ENCODE data around the gene CYTIP.

CYTIP gene

GRCh38 chr2:157460897-157461296 lies 17.0 kb upstream of the CYTIP start:
- DNase-seq = no peak

GRCh38 chr2:157460384-157460837 lies 16.5 kb upstream of the CYTIP start:
- DNase-seq = no peak

DNA sequence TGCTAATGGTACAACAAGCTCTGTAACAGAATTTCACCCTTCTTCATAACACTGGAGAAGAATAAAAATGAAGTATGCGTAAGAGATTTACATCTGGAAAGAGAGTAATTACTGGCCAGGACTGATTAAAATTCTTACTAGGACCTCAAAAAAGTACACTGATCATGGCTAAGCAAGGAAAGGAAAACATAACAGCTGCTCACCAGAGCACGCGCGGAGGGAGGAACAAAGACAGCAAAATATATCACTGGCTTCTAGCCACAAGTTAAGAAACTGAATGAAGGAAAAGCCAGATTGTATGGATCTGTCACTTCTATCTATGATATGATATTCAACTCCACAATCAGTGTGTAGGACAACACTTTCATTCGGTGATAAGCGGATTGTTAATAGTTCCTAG lies 15.6 kb upstream of the CYTIP start:
- DNase-seq = no peak

GRCh38 chr2:157447741-157448140 lies 3.9 kb upstream of the CYTIP start:
- no peak for DNase-seq

GRCh38 chr2:157447031-157447430 lies 3.1 kb upstream of the CYTIP start:
- DNase-seq = no peak

DNA sequence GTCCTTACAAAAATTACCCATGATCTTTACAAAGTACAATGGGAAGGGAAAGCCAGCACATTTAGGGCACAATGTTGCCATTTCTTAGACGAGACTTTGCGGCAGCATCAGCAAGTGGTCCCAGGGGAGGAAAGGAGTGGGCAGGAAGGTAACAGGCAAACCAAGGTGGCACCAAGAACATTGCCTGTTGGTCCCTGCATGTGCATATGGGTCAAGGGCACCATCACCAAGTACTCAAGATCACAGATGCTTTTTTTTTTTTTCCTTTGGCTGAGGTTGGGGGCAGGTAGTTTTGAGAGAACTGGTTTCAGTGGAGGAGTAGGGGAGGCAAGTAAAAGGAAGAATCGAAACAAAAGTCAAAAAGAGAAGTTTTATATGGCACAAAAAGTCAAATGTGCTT lies 752 bp upstream of the CYTIP start:
- DNase-seq = no peak

DNA sequence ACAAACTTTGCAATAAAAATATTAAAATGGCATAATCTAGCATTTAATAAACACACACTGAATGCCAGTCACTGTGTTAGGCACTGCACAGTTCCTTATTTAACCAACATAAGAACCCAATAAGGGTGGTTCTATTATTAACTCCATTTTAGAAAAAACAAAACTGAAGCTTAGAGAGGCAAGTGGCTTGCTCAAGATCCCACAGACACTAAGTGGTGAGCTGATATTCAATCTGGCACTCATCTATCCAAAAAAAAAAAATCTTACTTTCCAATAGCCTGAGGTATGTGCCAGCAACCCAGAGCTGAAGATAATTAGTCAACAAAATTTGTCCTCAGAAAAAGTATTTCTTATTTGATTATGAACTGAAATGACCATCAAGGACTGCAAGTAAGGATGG lies 799 bp downstream of the CYTIP start:
- no peak for DNase-seq

DNA sequence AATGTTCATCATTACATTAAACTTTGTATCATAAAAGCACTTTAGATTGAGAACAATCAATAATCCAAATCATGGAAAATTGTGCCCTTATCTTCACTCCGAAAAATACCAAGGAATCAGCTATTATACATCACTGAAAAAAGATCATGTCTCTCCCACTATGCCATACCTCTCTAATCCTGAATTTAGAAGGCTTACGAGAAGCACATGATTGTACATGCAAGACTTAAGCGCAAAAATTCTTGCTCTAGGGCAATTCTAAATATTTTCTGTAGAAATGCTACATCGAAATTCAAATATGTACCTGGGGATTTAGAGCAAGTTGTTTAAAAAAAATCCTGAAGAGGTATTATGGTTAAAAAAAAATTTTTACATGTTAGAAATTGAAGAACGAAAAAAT lies 1.3 kb downstream of the CYTIP start:
- no peak for DNase-seq

- no peak for DNase-seq
Observed at GRCh38 chr2:157442191-157442590, 1.7 kb downstream of the CYTIP start.

- no peak for DNase-seq
Observed at GRCh38 chr2:157441072-157441454, 2.8 kb downstream of the CYTIP start.

GRCh38 chr2:157440404-157441071 lies 3.4 kb downstream of the CYTIP start:
- no peak for DNase-seq

DNA sequence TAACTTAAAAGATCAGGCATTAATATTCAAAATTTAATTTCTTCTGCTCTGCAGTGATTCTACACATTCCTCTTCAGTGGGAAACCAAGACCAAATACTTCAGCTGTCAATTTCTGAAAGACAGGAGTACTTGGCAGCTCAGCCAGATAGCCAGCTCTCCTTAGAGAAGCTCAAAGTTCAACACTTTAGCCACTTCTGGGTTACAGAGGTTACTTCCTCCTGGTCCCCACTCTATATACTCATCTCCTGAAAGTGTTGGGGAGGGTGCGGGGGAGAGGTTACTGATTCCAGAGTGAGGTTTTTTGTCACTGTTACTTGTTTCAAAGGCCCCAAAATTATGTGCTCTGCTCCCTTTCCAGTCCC lies 4.1 kb downstream of the CYTIP start:
- no peak for DNase-seq

GRCh38 chr2:157438863-157439823 lies 4.7 kb downstream of the CYTIP start:
- DNase-seq = peak; percentile 2

DNA sequence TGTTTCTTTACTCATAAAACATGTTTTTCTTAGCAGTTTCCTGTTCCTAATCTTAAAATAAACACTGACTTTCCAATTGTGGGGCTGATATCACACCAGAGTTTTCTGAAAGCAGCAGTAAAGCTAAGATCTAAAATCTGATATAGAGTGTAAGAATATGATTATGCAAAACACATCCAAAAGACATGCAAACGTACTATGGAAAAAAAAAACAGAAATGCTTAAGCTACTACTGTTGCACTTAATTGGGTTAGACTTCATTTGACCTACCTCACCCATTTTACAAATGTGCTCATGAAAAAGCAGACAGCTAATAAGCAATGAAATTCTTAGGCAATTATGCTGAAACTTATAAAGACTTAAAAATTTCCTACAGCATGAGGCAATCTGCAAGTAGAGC lies 10.5 kb downstream of the CYTIP start:
- no peak for DNase-seq

DNA sequence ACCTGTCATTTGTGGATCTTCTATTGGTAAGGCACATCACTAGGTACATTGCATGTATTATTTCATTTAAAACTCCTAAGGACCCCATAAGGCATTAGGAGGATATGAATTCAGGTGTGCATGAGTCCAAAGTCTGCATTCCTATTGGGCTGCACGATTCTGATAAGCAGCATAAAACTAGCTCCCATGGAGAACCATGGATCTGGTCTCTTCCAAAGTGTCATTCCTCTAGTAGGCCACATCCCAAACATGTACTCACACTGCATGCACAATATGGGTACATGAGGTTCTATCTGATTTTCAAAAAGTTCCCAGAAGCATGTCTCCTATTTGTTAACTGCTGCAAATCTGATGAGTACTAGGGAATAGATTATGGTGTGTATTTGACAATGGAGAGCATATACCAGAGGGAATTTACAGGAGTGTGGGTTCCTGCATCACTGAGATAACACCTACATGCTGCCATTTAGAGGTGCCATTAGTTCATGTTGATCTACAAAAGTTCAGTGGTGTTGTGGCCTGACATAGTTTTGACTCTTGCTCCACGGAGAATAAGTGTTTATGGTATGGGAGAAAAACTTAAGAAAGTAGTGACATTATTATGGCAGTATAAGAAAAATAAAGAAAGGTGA lies 11.3 kb downstream of the CYTIP start:
- DNase-seq = no peak

GRCh38 chr2:157431176-157431575 lies 12.7 kb downstream of the CYTIP start:
- no peak for DNase-seq

GRCh38 chr2:157428500-157429175 lies 15.3 kb downstream of the CYTIP start:
- no peak for DNase-seq

GRCh38 chr2:157427922-157428303 lies 16.0 kb downstream of the CYTIP start:
- no peak for DNase-seq

DNA sequence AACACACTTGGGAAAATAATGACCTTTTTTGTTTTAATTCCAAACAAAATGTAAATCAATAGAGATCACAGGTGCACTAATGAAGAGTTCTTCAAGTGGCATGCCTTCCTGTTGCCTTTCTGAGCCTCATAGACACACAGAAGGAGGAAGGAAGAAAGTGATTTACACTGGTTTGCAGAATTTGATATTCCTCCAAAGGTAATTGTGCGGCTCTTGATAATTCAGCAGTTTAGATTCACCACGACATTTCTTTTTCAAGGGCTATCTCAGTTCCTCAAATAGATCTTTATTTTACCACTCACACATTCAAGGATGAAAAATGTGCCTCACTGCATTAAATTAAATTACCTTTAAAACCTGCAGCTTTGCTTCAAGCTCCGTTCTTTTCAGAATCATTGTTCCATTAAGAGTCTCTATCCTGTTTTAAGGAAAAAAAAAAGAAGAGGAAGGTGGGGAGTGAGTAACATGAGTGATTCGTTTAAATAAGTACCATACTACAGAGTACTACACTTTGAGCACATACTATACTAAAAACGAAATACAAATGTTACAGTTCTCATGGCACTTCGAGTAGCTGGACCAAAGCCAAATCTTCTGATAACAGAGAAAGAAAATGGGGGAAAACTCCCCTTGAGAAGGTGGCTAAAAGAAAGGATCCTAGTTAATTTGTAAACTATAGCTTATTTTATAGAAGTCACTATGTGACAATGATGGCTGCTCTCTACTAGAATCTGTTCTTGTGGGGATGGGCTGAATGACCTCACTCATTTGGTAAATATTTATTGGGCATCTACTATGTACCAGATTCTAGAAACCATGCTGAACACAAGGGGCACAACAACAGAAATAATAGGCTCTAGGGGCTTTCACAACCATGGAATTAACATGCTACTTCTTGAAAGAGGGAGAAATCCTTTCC lies 16.6 kb downstream of the CYTIP start:
- no peak for DNase-seq

DNA sequence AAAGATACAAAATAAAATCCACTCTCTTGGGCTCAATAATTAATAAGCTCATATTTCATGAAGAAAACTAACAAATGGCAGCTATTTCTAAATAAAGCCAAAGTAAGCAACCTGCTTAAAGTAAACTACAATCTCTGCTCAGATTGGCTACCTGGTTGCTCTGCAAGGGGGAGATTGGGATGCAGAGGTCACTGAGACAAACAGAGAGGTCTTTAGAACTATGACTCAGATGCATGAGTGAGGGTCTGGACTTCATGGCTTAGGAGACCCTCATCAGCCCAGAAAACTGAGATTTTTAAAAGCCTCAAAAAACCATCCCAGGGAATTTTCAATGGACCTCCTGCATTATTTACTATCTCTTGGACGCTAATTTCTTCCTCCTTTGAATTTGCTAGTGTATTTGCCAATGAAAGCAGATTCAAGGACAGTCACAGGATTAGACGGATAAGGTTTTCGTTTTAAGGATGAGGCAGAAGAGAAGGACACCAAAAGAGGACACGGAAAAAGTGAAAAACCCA lies 17.4 kb downstream of the CYTIP start:
- DNase-seq = no peak

- DNase-seq = no peak
Observed at GRCh38 chr2:157424374-157424773, 19.5 kb downstream of the CYTIP start.

DNA sequence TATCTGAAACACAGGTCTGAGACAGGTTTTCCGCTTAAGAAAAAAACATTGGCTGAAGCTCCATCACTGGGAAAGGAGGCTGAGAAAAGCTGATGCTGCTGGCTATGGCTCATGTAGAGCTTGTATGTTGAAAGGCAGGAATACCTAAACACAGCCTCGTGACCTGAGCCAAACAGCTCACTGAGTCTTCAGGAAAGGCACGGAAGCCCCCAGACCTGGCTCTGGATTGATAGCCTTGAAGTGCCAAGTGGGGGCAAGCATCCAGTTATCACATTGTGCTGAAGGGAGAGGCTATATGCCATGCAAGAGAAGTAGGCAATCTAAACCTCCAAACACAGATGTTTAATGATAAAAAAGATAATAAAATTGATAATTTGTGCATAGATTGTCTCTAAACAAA lies 21.9 kb downstream of the CYTIP start:
- no peak for DNase-seq
